ENCODE measurements around the gene NADSYN1. TPM values are rescaled to one million over a fixed set of nuclear protein-coding genes. Genes with fewer than 3 reads are reported as not detected.
A peak's percentile ranks its signal among the peaks of the same experiment; 100 is the strongest.

NADSYN1 gene
- total and polyA plus RNA-seq, 2 of the 13 experiments (the other 11 are each of a cell fraction or from before 2014, with no cell fraction given), result 35.7 to 51.5 TPM

DNA sequence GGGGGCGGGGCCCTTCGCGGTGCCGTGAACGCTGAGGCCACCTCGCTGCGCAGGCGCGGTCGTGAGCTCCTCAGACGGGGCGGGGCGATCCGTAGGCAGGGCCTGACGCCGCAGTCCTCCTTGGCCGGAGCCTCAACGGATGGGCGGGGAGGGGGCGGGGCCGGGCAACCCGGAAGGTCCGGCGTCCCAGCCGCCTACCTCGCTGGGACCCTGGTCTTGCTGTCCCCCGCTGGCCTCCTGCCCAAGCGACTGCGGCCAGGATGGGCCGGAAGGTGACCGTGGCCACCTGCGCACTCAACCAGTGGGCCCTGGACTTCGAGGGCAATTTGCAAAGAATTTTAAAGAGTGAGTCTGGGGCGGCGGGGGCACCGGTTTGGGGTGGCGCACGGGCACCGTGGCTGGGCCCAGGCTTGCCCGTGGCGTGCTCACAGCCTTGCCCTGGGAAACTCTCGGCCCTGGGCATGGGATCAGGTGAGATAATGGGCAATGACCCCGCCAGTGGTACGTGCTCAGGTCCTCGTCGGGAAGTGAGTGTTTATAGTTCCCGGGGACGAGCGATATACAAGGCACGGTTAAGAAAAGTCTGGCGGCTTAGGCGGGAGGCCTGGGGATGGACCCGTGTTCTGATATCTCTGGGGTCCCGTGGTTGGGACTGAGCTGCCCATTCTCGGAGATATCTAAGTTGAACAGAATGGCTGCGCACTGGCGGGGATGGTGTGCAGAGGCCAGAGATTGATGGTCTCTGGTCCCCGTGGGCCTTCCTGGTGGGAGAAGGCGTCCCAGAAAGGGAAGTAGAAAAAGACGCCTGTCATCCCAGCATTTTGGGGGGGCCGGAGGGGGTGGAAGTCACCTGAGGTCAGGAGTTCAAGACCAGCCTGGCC, at the start of gene NADSYN1 (continued):
- TF ChIP-seq, protein P1, sequence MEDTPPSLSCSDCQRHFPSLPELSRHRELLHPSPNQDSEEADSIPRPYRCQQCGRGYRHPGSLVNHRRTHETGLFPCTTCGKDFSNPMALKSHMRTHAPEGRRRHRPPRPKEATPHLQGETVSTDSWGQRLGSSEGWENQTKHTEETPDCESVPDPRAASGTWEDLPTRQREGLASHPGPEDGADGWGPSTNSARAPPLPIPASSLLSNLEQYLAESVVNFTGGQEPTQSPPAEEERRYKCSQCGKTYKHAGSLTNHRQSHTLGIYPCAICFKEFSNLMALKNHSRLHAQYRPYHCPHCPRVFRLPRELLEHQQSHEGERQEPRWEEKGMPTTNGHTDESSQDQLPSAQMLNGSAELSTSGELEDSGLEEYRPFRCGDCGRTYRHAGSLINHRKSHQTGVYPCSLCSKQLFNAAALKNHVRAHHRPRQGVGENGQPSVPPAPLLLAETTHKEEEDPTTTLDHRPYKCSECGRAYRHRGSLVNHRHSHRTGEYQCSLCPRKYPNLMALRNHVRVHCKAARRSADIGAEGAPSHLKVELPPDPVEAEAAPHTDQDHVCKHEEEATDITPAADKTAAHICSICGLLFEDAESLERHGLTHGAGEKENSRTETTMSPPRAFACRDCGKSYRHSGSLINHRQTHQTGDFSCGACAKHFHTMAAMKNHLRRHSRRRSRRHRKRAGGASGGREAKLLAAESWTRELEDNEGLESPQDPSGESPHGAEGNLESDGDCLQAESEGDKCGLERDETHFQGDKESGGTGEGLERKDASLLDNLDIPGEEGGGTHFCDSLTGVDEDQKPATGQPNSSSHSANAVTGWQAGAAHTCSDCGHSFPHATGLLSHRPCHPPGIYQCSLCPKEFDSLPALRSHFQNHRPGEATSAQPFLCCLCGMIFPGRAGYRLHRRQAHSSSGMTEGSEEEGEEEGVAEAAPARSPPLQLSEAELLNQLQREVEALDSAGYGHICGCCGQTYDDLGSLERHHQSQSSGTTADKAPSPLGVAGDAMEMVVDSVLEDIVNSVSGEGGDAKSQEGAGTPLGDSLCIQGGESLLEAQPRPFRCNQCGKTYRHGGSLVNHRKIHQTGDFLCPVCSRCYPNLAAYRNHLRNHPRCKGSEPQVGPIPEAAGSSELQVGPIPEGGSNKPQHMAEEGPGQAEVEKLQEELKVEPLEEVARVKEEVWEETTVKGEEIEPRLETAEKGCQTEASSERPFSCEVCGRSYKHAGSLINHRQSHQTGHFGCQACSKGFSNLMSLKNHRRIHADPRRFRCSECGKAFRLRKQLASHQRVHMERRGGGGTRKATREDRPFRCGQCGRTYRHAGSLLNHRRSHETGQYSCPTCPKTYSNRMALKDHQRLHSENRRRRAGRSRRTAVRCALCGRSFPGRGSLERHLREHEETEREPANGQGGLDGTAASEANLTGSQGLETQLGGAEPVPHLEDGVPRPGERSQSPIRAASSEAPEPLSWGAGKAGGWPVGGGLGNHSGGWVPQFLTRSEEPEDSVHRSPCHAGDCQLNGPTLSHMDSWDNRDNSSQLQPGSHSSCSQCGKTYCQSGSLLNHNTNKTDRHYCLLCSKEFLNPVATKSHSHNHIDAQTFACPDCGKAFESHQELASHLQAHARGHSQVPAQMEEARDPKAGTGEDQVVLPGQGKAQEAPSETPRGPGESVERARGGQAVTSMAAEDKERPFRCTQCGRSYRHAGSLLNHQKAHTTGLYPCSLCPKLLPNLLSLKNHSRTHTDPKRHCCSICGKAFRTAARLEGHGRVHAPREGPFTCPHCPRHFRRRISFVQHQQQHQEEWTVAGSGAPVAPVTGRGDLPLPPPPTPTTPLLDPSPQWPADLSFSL (CRISPR knock-in tag; IDR thresholded peaks at IDR 0.05), result no peak
- TF ChIP-seq RXRB (CRISPR knock-in tag; IDR thresholded peaks at IDR 0.05; ENCODE audit: borderline replicate concordance), result no peak
- no peak for TF ChIP-seq ZNF747 (CRISPR knock-in tag; IDR thresholded peaks at IDR 0.05; ENCODE audit: borderline replicate concordance)
- no peak for TF ChIP-seq TSC22D2 (CRISPR knock-in tag; IDR thresholded peaks at IDR 0.05; ENCODE audit: borderline replicate concordance)
- TF ChIP-seq YY1 (IDR thresholded peaks at IDR 0.05; ENCODE audit: insufficient read depth, insufficient replicate concordance, low read depth, low read length), result peak; percentile 26
- TF ChIP-seq, protein P2, sequence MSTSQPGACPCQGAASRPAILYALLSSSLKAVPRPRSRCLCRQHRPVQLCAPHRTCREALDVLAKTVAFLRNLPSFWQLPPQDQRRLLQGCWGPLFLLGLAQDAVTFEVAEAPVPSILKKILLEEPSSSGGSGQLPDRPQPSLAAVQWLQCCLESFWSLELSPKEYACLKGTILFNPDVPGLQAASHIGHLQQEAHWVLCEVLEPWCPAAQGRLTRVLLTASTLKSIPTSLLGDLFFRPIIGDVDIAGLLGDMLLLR (CRISPR knock-in tag; IDR thresholded peaks at IDR 0.05), result 0 out of 2 replicates have a peak, but pooled peaks have one; percentile 28
- TF ChIP-seq SMAD9 (CRISPR knock-in tag; IDR thresholded peaks at IDR 0.05), result no peak
- TF ChIP-seq, protein P3, sequence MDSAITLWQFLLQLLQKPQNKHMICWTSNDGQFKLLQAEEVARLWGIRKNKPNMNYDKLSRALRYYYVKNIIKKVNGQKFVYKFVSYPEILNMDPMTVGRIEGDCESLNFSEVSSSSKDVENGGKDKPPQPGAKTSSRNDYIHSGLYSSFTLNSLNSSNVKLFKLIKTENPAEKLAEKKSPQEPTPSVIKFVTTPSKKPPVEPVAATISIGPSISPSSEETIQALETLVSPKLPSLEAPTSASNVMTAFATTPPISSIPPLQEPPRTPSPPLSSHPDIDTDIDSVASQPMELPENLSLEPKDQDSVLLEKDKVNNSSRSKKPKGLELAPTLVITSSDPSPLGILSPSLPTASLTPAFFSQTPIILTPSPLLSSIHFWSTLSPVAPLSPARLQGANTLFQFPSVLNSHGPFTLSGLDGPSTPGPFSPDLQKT (CRISPR knock-in tag; IDR thresholded peaks at IDR 0.05; ENCODE audit: borderline replicate concordance), result no peak
- no peak for TF ChIP-seq ASH2L (IDR thresholded peaks at IDR 0.05; ENCODE audit: insufficient read length, low read depth, low read length)
- TF ChIP-seq RORA (CRISPR knock-in tag; IDR thresholded peaks at IDR 0.05), result no peak
- TF ChIP-seq ZNF460 (CRISPR knock-in tag; IDR thresholded peaks at IDR 0.05; ENCODE audit: borderline replicate concordance), result no peak
- TF ChIP-seq HDAC1 (CRISPR knock-in tag; IDR thresholded peaks at IDR 0.05), result peak; percentile 75
- no peak for TF ChIP-seq PHF5A (CRISPR knock-in tag; IDR thresholded peaks at IDR 0.05; ENCODE audit: low read depth, unreplicated experiment)
- no peak for TF ChIP-seq PPARG (CRISPR knock-in tag; conservative IDR thresholded peaks at IDR 0.05)
- TF ChIP-seq HOXA5 (CRISPR knock-in tag; IDR thresholded peaks at IDR 0.05), result no peak
- no peak for TF ChIP-seq ZBTB42 (CRISPR knock-in tag; IDR thresholded peaks at IDR 0.05)
- TF ChIP-seq, protein P4, sequence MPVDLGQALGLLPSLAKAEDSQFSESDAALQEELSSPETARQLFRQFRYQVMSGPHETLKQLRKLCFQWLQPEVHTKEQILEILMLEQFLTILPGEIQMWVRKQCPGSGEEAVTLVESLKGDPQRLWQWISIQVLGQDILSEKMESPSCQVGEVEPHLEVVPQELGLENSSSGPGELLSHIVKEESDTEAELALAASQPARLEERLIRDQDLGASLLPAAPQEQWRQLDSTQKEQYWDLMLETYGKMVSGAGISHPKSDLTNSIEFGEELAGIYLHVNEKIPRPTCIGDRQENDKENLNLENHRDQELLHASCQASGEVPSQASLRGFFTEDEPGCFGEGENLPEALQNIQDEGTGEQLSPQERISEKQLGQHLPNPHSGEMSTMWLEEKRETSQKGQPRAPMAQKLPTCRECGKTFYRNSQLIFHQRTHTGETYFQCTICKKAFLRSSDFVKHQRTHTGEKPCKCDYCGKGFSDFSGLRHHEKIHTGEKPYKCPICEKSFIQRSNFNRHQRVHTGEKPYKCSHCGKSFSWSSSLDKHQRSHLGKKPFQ (CRISPR knock-in tag; IDR thresholded peaks at IDR 0.05; ENCODE audit: insufficient replicate concordance), result no peak
- no peak for TF ChIP-seq WIZ (CRISPR knock-in tag; IDR thresholded peaks at IDR 0.05)
- no peak for TF ChIP-seq ZNF3 (CRISPR knock-in tag; IDR thresholded peaks at IDR 0.05)
